ENCODE measurements around the gene TBC1D24. TPM values are rescaled to one million over a fixed set of nuclear protein-coding genes. Genes with fewer than 3 reads are reported as not detected.

TBC1D24 gene
- total RNA-seq, 4 donors from 2014 or later, result 5.6 to 16.2 (median 13.6) TPM

- no peak for TF ChIP-seq CTCF (IDR thresholded peaks at IDR 0.05)
- TF ChIP-seq POLR2A (IDR thresholded peaks at IDR 0.05), result no peak
- no peaks in the 10 kb centered on the region for H3K27me3 ChIP-seq
- H3K4me3 ChIP-seq, result no peak overlapping the region
- no peak overlapping the region for H3K27ac ChIP-seq
- peaks cover 0 to 11% (median 2%) of the 10 kb centered on the region in 4 donors for H3K4me1 ChIP-seq
- no peaks in the 10 kb centered on the region for H3K36me3 ChIP-seq
- H3K9me3 ChIP-seq, result no peaks in the 10 kb centered on the region
- no peak for DNase-seq
Measured at GRCh38 chr16:2489581-2489980, 14.7 kb downstream of the TBC1D24 start.

- no peak overlapping the region for H3K27ac ChIP-seq
- TF ChIP-seq CTCF (IDR thresholded peaks at IDR 0.05), result no peak
- TF ChIP-seq POLR2A (IDR thresholded peaks at IDR 0.05), result no peak
- no peaks in the 10 kb centered on the region for H3K36me3 ChIP-seq
- no peaks in the 10 kb centered on the region for H3K9me3 ChIP-seq
- peaks cover 0 to 11% (median 2%) of the 10 kb centered on the region in 4 donors for H3K4me1 ChIP-seq
- H3K27me3 ChIP-seq, result no peaks in the 10 kb centered on the region
- no peak for DNase-seq
- H3K4me3 ChIP-seq, result no peak overlapping the region
Measured at GRCh38 chr16:2490190-2491105, 15.5 kb downstream of the TBC1D24 start.

GRCh38 chr16:2492292-2492691 is 17.4 kb downstream of the TBC1D24 start:
- Histone ChIP-seq H3K36me3 (peaks cover 0 to 11% (median 0%) of the 10 kb centered on the region in 3 donors), H3K27me3 (no peaks in the 10 kb centered on the region), H3K4me3 (no peak overlapping the region), H3K27ac (no peak overlapping the region), H3K4me1 (no peaks in the 10 kb centered on the region), H3K9me3 (no peaks in the 10 kb centered on the region)
- TF ChIP-seq POLR2A (IDR thresholded peaks at IDR 0.05) (no peak), CTCF (IDR thresholded peaks at IDR 0.05) (no peak)
- DNase-seq, result no peak

DNA sequence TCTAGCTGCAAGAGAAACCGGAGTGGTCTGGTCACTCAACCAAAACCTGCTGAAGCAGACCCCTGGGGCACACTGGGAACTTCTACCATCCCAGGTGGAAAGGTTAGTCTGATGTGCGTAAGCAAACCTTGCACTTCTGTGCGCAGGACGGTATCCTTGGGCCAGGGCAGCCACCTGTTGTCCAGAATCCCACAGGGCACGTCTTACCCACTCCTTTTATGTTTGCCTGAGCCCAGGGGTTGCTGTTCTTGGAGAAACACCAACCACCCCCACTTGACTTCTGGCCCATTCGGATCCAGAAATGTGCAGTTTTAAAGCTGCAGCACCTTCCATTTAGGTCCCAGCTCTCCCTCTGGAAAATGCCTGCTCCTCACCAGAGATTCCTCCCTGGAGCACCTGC is 18.7 kb downstream of the TBC1D24 start:
- H3K27me3 ChIP-seq, result no peaks in the 10 kb centered on the region
- TF ChIP-seq POLR2A (IDR thresholded peaks at IDR 0.05) (no peak), CTCF (IDR thresholded peaks at IDR 0.05) (no peak)
- H3K27ac ChIP-seq, result no peak overlapping the region
- H3K36me3 ChIP-seq, result peaks cover 0 to 11% (median 0%) of the 10 kb centered on the region in 3 donors
- no peaks in the 10 kb centered on the region for H3K9me3 ChIP-seq
- no peak overlapping the region for H3K4me3 ChIP-seq
- no peak for DNase-seq
- no peaks in the 10 kb centered on the region for H3K4me1 ChIP-seq

- no peak for TF ChIP-seq POLR2A (IDR thresholded peaks at IDR 0.05)
- no peak for TF ChIP-seq CTCF (IDR thresholded peaks at IDR 0.05)
- no peaks in the 10 kb centered on the region for H3K9me3 ChIP-seq
- no peak for DNase-seq
- H3K4me3 ChIP-seq, result no peak overlapping the region
- peaks cover 0 to 11% (median 0%) of the 10 kb centered on the region in 3 donors for H3K36me3 ChIP-seq
- H3K27ac ChIP-seq, result no peak overlapping the region
- H3K27me3 ChIP-seq, result no peaks in the 10 kb centered on the region
- no peaks in the 10 kb centered on the region for H3K4me1 ChIP-seq
Measured at GRCh38 chr16:2494616-2495015, 19.7 kb downstream of the TBC1D24 start.
